Measurements from ENCODE around the gene HSD17B8.

HSD17B8 gene

GRCh38 chr6:33171016-33171879 is 33.2 kb upstream of the HSD17B8 start:
- DNase-seq (no peak), ATAC-seq (no peak)

GRCh38 chr6:33171880-33172687 is 32.4 kb upstream of the HSD17B8 start:
- DNase-seq, result no peak

GRCh38 chr6:33172688-33173534 is 31.5 kb upstream of the HSD17B8 start:
- no peak for ATAC-seq
- no peak for DNase-seq

More at GRCh38 chr6:33171880-33172687, 32.4 kb upstream of the HSD17B8 start:
- ATAC-seq, result no peak

GRCh38 chr6:33173535-33174180 is 30.8 kb upstream of the HSD17B8 start:
- ATAC-seq (no peak), DNase-seq (no peak)

GRCh38 chr6:33174784-33175183 is 29.7 kb upstream of the HSD17B8 start:
- no peak for ATAC-seq
- DNase-seq, result no peak

DNA sequence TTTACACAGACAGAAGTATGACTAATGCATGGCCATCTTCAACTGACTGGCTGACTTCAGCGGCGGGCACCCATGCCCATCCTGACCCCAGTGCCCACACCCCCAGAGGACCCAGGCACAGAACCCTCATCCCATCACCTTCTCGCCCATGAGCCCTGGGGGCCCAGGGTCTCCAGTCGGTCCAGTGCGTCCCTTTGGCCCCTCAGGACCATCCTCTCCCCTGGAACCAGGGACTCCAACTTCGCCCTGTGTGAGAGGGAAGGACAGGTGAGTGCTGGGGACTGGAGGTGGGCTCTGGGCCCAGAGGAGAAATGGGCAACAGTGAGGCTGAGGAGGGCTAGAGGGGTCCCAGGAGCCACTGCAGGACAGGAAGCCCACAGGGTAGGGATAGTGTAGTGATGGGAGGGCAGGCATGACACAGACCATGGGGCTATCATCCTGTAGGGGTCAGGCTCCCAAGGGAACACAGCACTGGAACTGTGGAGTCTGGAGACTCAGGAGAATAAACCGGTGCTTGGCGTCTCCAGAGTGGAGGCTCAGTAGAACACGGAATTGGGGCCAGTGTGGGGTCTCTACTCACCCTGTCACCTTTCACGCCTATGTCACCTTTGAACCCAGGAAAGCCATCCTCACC is 28.9 kb upstream of the HSD17B8 start:
- DNase-seq (no peak), ATAC-seq (no peak)

DNA sequence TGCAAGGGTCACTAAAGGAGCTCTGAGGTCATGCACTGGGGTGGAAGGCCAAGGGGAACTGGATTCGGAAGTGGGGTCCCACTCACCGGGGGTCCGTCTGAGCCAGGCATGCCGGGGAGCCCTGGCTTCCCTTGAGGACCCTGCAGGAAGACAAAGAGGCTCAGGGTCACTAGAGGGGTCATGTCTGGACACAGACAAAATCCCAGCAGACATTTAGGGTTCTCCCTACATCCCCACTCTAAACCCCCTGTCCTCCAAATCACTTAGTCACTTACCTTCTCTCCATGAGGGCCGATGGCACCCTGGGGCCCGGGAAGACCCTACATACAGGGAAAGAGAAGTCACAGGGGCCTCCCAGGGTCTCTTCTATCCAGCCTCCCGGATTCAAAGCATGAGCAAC is 27.5 kb upstream of the HSD17B8 start:
- DNase-seq (no peak), ATAC-seq (no peak)

- no peak for ATAC-seq
- no peak for DNase-seq
Measured at GRCh38 chr6:33177552-33178446, 26.7 kb upstream of the HSD17B8 start.

DNA sequence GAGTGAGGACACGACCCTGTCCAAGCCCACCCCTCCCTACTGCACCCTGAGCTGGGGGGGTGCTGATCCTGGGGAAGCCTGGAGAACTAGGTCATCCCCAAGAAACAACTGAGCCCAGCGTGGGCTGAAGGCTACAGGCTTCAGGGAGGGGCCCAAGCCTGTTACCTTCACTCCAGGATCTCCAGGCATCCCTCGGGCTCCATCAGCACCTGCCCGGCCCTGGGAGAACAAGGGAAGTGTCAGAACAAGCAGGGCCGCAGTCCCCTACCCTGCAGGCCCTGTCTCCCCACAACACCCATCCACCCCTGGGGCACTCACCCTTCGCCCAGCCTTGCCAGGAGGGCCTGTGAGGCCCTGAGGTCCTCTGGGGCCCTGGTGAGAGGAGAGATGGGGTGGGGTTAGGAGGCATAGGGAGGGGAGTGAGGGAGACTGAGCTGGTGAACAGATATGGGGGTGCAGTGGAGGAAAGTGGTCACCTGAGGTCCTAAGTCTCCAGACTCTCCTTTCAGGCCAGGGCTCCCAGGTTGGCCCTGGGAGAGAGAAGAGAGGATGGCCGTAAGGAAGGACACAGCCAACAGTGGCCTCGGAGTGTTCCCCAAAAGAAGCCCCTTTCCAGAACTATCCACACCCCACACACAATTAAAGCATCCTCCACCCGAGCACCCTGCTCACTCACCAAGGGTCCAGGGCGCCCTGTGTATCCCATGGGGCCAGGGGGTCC is 25.5 kb upstream of the HSD17B8 start:
- DNase-seq (no peak), ATAC-seq (no peak)

GRCh38 chr6:33181141-33181540 is 23.3 kb upstream of the HSD17B8 start:
- ATAC-seq (no peak), DNase-seq (no peak)

DNA sequence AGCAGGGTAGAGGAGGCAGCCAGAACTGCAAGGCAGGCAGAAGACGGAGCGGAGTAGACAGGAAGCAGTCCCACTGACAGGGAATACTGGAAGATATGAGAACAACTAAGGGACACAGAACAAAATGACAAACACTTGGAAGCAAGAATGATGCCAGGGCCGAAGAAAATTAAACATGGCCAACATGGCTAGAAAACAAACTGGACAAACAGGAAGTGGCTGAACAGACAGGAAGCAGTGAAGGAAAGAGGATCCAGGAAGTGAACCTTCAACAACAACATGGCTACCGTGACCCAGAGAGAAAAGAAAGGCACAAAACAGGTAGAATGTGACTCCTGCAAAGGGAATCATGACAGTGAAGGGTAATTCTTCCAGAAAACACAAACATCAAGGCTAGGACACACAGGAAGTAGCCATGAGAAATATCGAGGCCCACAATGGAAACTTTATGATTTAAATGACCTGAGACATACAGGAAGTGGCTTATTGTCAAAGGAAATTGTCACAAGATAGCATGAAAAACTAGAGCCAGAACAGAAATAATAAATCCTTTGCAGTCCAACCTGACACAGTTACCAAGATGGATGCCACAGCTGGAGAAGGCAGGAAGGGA is 21.3 kb upstream of the HSD17B8 start:
- no peak for ATAC-seq
- DNase-seq, result no peak

- DNase-seq (no peak), ATAC-seq (no peak)
Measured at GRCh38 chr6:33185190-33185589, 19.3 kb upstream of the HSD17B8 start.

DNA sequence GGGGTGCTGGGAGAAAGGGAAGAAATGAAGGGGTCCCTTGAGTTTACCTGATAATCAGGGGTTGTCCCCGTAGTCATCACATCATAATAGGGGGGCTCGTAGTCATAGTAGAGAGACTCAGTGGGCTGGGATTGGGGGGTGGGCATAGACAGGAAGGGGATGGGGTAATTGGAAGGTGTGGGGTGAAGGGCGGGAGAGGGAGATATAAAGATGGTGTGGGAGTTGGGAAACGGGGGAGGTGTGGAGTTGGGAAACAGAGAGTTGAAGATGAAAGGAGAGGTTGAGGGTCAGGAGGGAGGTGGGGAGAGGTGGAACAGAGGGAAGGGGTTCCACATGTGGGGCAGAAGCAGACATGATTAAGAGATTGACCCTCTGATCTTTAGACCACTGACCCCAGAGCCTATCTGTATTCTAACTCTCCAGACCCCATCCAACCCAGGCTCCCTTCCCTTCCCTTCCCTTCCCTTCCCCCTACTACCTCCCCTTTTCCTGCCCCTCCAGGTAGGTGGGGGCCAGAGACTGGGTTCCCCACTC is 18.7 kb upstream of the HSD17B8 start:
- DNase-seq, result no peak
- no peak for ATAC-seq

- ATAC-seq (no peak), DNase-seq (no peak)
Measured at GRCh38 chr6:33187809-33188208, 16.6 kb upstream of the HSD17B8 start.

- ATAC-seq (no peak), DNase-seq (no peak)
Measured at GRCh38 chr6:33189164-33189563, 15.3 kb upstream of the HSD17B8 start.

- no peak for DNase-seq
- no peak for ATAC-seq
Measured at GRCh38 chr6:33189625-33190448, 14.6 kb upstream of the HSD17B8 start.

GRCh38 chr6:33190504-33191107 is 13.8 kb upstream of the HSD17B8 start:
- ATAC-seq (no peak), DNase-seq (no peak)

Data from stimulated activated naive CD8-positive, alpha-beta T cell treated with anti-CD3 and anti-CD28 coated beads, Interleukin-15, Interleukin-2, amounts not matched to agents 100 U/mL and 50 U/mL, for 24 hours (primary cell).